Measurements from ENCODE around the gene DCTN2. TPM values are rescaled to one million over a fixed set of nuclear protein-coding genes. Genes with fewer than 3 reads are reported as not detected.

The DCTN2 gene
- total RNA-seq, 3 donors from 2014 or later = 138 to 140 (median 140) TPM

GRCh38 chr12:57522011-57522886, 24.7 kb downstream of the DCTN2 start, which contains the start of gene MBD6:
Gene MBD6 (plus strand): TSS chr12:57522824. CDS start chr12:57524304, 1,480 bp downstream.
- intact Hi-C loops (cut with DNase I, micrococcal nuclease) = no loop called here
- no peaks in the 10 kb centered on the region for H3K9me3 ChIP-seq
- peak; percentile 94 to 95 (median 95) for DNase-seq
- H3K36me3 ChIP-seq (ENCODE audit: low read depth) = no peaks in the 10 kb centered on the region
- ATAC-seq = peak; percentile 52
- H3K4me1 ChIP-seq (ENCODE audit: low read depth) = peaks cover 48% of the 10 kb centered on the region
- TF ChIP-seq CTCF (IDR thresholded peaks at IDR 0.05) = no peak
- H3K4me3 ChIP-seq = peak within 1 kb of the TSS; percentile 65

GRCh38 chr12:57521525-57522010, 25.4 kb downstream of the DCTN2 start:
- Histone ChIP-seq H3K36me3 (ENCODE audit: low read depth) (no peaks in the 10 kb centered on the region), H3K4me3 (no peak overlapping the region), H3K9me3 (no peaks in the 10 kb centered on the region), H3K4me1 (ENCODE audit: low read depth) (peaks cover 50% of the 10 kb centered on the region)
- peak; percentile 57 to 79 (median 70) for DNase-seq
- TF ChIP-seq CTCF (IDR thresholded peaks at IDR 0.05) = no peak
- ATAC-seq = no peak
- intact Hi-C loops (cut with DNase I, micrococcal nuclease) = no loop called here

- DNase-seq (peak; percentile 99 to 100 (median 100)), ATAC-seq (peak; percentile 86)
- H3K4me3 ChIP-seq = peak within 1 kb of the TSS; percentile 77
- peaks cover 48% of the 10 kb centered on the region for H3K4me1 ChIP-seq (ENCODE audit: low read depth)
- no peak for TF ChIP-seq CTCF (IDR thresholded peaks at IDR 0.05)
- peaks cover 2% of the 10 kb centered on the region for H3K36me3 ChIP-seq (ENCODE audit: low read depth)
- intact Hi-C loops (cut with DNase I, micrococcal nuclease) = no loop called here
- no peaks in the 10 kb centered on the region for H3K9me3 ChIP-seq
Measured at GRCh38 chr12:57520053-57520818, 26.8 kb downstream of the DCTN2 start, which contains the start of gene DDIT3. Gene DDIT3 (minus strand): TSS chr12:57520514. CDS start chr12:57517406, 3,108 bp downstream.

- DNase-seq (peak in 1 of 3 donors; percentile 50), ATAC-seq (no peak)
- H3K4me1 ChIP-seq (ENCODE audit: low read depth) = peaks cover 43% of the 10 kb centered on the region
- intact Hi-C loops (cut with DNase I, micrococcal nuclease) = no loop called here
- TF ChIP-seq CTCF (IDR thresholded peaks at IDR 0.05) = no peak
- no peaks in the 10 kb centered on the region for H3K9me3 ChIP-seq
- H3K36me3 ChIP-seq (ENCODE audit: low read depth) = peaks cover 7% of the 10 kb centered on the region
- peak overlapping the region; percentile 77 for H3K4me3 ChIP-seq
Measured at GRCh38 chr12:57519796-57520052, 27.3 kb downstream of the DCTN2 start.

- TF ChIP-seq CTCF (IDR thresholded peaks at IDR 0.05) = no peak
- intact Hi-C loops (cut with DNase I, micrococcal nuclease) = no loop called here
- no peak for ATAC-seq
Measured at GRCh38 chr12:57518920-57519795, 27.8 kb downstream of the DCTN2 start.

More at GRCh38 chr12:57518920-57519795, 27.8 kb downstream of the DCTN2 start:
- H3K4me1 ChIP-seq (ENCODE audit: low read depth) = peaks cover 37% of the 10 kb centered on the region
- peak in 2 of 3 donors; percentile 37 to 51 for DNase-seq
- H3K36me3 ChIP-seq (ENCODE audit: low read depth) = peaks cover 8% of the 10 kb centered on the region
- H3K9me3 ChIP-seq = no peaks in the 10 kb centered on the region
- peak overlapping the region; percentile 77 for H3K4me3 ChIP-seq

All from mucosa of descending colon (tissue), 3 donors.